Islet of Langerhans (tissue), 1 donor: ENCODE results near the gene BLOC1S4.
"Not testable (repeated sequence)": the region's sequence is repeated elsewhere in the genome, so short reads cannot be mapped to it uniquely, and the experiment has no call there.

Experiments
- FAIRE-seq: peaks from one replicate; lab custom pipeline; 2011; peaks lifted over from hg19 to GRCh38; lab: Jason Lieb, UNC

The BLOC1S4 gene

DNA sequence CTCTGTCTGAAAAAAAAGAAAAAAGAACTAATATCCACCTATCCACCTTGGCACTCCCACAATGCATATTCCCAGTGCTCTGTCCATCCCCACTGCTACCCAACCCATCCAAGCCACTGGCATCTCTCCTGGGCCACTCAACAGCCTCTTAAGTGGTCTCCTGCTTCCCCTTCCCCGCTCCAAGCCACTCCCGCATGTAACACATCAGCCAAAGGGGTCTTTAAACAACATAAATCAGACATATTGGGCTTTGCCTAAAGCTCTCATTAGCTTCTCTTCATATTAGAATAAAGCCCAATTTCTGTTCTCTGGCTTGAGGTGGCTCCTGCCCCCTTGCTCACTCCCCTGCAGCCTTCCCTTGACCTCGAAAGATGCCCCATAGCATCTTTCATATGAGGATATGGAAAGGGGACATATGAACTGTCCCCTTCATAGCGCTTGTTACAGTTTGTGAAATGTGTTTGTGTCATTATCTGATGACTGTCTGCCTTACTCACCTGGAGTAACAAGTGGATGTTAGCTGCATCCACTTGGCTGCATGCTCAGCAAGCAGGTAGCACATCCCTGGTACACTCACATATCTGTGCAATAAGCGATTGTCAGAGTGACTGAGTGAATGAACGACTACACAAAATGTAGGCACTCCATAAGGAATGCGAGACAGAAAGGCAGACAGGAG is 3.1 kb downstream of the BLOC1S4 start:
- no peak for FAIRE-seq

GRCh38 chr4:6719611-6720179 is 3.7 kb downstream of the BLOC1S4 start:
- FAIRE-seq, result no peak

- FAIRE-seq, result no peak
Measured at GRCh38 chr4:6720202-6720699, 4.3 kb downstream of the BLOC1S4 start.

- no peak for FAIRE-seq
Measured at GRCh38 chr4:6721121-6721520, 5.1 kb downstream of the BLOC1S4 start.

DNA sequence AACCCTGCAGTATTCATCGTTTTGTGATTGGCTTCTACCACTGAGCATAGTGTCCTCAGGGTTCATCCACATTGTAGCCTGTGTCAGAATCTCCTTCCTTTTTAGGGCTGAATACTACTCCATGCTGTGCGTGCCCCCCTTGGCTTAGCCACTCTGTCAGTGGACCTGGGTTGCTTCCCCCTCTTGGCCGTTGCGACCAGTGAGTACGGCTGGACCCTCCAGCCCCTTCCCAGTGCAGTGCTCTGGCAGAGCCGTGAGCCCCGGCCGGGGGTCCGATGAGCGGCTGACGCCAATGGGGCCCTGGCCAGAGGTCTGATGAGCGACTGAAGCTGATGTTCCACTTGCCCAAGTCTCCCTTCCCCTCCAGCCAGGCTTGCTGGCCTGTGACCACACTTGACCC is 6.9 kb downstream of the BLOC1S4 start:
- FAIRE-seq, result no peak

- no peak for FAIRE-seq
Measured at GRCh38 chr4:6723851-6724250, 7.9 kb downstream of the BLOC1S4 start.

- no peak for FAIRE-seq
Measured at GRCh38 chr4:6724421-6725111, 8.6 kb downstream of the BLOC1S4 start.

DNA sequence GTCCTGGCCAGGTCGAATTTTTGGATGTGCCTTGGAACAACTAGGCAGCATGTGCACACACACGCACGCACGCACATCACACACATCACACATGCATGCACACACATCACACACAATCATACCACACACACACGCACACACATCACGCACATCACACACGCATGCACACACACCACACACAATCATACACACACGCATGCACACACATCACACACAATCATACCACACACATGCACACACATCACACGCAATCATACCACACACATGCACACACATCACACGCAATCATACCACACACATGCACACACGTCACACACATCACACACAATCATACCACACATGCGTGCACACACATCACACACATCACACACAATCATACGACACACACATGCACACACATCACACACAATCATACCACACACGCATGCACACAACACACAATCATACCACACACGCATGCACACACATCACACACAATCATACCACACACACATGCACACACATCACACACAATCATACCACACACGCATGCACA is 9.5 kb downstream of the BLOC1S4 start:
- FAIRE-seq, result not testable (repeated sequence)

GRCh38 chr4:6727081-6727942 is 11.3 kb downstream of the BLOC1S4 start:
- no peak for FAIRE-seq

GRCh38 chr4:6727943-6728250 is 11.9 kb downstream of the BLOC1S4 start:
- no peak for FAIRE-seq

- no peak for FAIRE-seq
Measured at GRCh38 chr4:6728320-6729029, 12.5 kb downstream of the BLOC1S4 start.

GRCh38 chr4:6730603-6731317 is 14.8 kb downstream of the BLOC1S4 start:
- FAIRE-seq, result no peak

DNA sequence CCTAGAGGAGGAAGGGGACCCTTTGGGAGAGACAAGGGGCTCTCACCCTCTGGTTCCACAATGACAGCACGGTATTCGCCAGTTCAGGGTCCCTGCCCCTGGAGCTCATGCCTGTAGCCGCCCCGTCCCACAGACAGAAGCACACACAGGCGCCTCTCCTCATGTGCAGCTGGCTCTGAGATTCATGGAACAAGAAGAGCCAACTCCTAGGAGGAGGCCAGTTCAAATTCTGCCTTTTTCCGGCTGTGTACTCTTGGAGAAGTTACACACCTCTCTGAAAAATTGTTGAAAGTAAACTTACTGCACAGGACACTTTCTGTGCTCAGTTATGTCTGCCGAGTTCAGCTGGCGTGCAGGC is 15.3 kb downstream of the BLOC1S4 start:
- no peak for FAIRE-seq

- no peak for FAIRE-seq
Measured at GRCh38 chr4:6731780-6732179, 15.8 kb downstream of the BLOC1S4 start.

GRCh38 chr4:6732441-6733357 is 16.7 kb downstream of the BLOC1S4 start:
- FAIRE-seq, result no peak

DNA sequence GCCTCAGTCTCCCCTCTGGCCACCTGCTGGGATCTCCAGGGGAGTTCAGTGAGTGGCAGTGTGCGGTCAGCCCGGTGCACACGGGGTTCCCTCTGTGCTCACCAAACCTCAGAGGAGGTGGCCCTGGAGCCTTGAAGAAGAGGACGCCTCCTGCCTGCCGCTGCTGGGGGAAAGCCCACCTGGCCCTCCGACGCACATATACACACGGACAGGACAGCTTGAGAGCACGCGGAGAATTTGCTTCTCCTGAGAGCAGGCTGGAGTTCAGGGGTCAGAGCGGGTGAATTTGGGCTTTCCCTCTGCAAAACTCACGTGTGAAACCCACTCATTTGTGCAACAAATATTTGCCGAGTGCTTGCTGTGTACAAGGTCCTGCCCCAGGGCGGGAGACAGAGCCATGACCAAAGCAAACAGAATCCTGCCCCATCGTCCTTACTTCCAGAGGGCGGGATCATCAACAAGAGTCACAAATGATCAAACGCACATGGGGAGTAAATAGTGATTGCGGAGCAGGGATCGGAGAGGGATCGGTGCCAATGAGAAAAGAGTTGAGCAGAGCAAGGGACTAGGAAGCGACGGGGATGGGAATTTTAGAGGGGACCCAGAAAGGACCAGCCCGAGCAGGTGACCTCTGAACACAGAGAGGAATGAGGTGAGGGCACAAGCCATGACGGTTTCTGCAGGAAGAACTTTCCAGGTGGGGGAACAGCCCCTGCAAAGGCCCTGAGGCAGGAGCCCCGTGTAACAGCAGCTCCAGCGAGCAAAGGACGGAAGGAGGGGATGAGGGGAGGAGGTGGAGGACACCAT is 17.6 kb downstream of the BLOC1S4 start:
- FAIRE-seq, result no peak

DNA sequence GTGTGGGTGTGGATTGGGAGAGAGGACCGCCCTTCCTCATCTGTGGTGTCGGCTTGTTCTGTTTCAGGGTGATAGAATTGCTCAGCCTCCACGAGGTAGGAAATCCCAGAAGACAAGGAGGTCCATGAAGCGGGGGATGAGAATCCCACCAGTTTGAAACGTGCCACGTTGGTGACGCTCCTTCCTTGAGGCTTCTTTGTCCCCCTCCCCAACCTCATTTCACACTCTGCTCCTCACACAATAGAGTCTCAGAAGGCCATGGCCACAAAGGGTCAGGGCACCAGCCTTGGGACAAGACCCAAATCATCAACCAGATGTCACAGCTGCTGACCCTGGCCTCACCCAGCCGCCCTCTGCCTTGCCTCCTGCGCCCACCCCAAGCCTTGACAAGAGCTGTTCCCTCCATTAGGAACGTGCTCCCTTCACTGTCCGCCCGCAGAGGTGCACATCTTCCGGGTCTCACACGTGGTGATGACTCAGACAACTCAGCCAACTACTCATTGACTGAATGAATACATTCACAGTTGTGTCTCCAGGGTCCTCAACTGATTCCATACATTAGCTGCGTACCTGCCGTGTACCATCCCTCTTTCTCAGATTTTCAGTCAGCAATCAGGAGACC is 18.3 kb downstream of the BLOC1S4 start:
- FAIRE-seq, result no peak

DNA sequence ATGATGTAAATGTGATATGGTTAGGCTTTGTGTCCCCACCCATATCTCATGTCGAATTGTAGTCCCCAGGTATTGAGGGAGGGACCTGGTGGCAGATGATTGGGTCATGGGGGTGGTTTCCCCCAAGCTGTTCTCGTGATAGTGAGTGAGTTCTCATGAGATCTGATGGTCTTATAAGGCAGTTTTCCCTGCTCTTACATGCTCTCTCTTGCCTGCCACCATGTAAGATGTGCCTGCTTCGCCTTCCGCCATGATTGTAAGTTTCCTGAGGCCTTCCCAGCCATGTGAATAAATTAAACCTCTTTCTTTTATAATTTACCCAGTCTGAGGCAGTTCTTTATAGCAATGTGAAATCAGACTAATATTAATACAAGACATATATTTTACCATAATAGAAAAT is 23.9 kb downstream of the BLOC1S4 start:
- FAIRE-seq, result no peak

DNA sequence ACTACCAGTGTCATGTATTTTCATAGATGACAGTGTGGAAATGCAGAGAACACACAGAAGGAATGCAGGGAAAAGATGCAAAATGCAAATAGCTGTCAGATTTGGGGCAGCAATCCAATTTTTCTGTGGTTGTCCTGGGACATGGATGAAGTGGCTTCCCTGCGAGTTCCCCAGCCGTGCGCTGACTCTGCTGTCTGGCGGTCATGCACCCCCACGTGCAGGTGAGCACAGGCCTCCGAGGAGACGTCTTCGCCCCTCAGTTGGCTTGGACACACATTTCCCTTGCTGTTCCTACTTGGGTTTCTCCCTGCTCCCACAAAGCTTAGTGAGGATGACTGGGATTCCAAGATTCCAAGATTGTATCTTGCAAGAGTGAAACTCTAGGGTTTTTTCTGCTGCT is 24.4 kb downstream of the BLOC1S4 start:
- no peak for FAIRE-seq
